Mesothelial cell of epicardium (in vitro differentiated cells): Measurements from ENCODE around the gene URM1. TPM values are rescaled to one million over a fixed set of nuclear protein-coding genes. Genes with fewer than 3 reads are reported as not detected.

Experiments
- DNase-seq, 2 experiments: peaks; one replicate each; pipeline ENCODE4 v3.0.0; 2021; ENCODE audit warnings: low spot score in 2 of 2; ENCODE audit not compliant: unreplicated experiment in 2 of 2
- H3K27ac Mint-ChIP-seq: 2 replicates; pipeline ENCODE4 v1.8.0; 2021; ENCODE audit warnings: mixed read lengths
- H3K27me3 Mint-ChIP-seq: 2 replicates; pipeline ENCODE4 v1.8.0; 2021; ENCODE audit warnings: low read depth, mixed read lengths
- H3K36me3 Mint-ChIP-seq: 2 replicates; pipeline ENCODE4 v1.8.0; 2021; ENCODE audit warnings: mixed read lengths
- H3K4me1 Mint-ChIP-seq: 2 replicates; pipeline ENCODE4 v1.8.0; 2021; ENCODE audit warnings: mixed read lengths
- H3K4me3 Mint-ChIP-seq: 2 replicates; pipeline ENCODE4 v1.8.0; 2021; ENCODE audit warnings: mild to moderate bottlenecking, moderate library complexity, mixed read lengths
- H3K9me3 Mint-ChIP-seq: 2 replicates; pipeline ENCODE4 v1.8.0; 2021; ENCODE audit warnings: mixed read lengths
- microRNA-seq: library from miRNA; unstranded; fragments of <30 nt; microRNA quantifications from one replicate; pipeline ENCODE4 v1.2.0, GENCODE V29; 2021; ENCODE audit warnings: inconsistent platforms, mixed read lengths
- total RNA-seq: library from RNA; stranded (reverse); gene quantifications from 3 replicates; pipeline ENCODE4 v1.2.1, GENCODE V29; 2021
- TF ChIP-seq, protein P1 (sequence below): fragments of 200-600 bp; sonication (generic); IDR thresholded peaks from one replicate; pipeline ENCODE4 v1.5.0; 2021; ENCODE audit warnings: antibody characterized with exemption; ENCODE audit not compliant: unreplicated experiment

The URM1 gene
- total RNA-seq, 1 donor from 2014 or later, result 54.9 TPM

DNA sequence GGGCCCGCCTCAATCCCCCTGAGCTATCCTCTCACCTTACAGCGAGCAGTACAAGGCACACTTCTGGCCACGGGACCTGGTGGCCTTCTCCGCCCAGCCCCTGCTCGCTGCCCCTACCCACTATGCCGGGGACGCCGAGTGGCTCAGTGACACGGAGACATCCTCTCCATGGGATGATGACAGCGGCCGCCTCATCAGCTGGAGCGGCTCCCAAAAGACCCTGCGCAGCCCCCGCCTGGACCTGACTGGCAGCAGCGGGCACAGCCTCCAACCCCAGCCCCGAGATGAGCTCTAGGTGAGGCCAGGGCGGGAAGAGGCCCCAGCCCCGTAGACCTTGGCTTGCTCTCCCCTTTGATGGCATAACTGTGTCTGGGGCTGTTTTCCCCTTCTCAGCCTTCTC is 64.4 kb downstream of the URM1 start:
- H3K36me3 Mint-ChIP-seq, result peaks cover 12% of the 10 kb centered on the region

DNA sequence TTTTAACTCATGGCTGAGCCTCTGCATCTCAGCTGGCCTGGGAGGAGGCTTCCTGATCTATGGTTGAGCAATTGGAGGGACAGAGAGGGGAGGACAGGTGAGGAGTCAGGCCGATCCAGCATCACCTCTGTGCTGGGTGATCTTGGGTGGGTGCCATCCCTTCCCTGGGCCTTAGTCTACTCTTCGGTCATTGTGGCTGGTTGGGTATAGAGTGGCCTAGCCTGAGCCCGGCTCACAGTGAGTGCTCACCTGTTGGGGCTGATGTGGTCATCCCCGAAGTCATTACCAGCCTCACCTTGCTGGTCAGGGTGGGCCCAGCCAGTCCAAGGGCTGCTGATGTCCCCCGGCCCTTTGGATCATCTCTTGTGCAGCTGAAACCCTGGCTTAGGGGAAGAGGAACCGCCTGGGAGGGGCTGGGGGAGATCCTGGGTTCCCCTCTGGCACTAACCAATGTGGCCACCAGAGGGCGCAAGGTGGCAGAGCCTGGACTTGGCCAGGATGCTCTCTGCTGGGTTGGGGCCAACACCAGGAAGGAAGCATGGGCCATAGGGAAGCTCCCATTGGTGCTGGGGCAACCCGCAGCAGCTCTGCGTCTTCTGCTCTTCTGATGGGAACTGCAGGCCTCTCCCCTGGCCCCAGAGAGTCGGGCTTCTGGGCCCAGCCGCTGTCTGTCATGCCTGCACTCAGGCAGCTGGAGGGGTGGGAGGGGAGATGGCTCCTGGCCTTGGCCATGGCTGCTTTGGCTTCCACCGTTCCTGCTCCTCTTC is 67.4 kb downstream of the URM1 start:
- Mint-ChIP-seq H3K9me3 (no peaks in the 10 kb centered on the region), H3K4me3 (no peak overlapping the region), H3K4me1 (peaks cover 3% of the 10 kb centered on the region), H3K27ac (no peak overlapping the region), H3K27me3 (no peaks in the 10 kb centered on the region), H3K36me3 (peaks cover 7% of the 10 kb centered on the region)
- peak; percentile 77 to 92 for DNase-seq
- TF ChIP-seq, protein P1, sequence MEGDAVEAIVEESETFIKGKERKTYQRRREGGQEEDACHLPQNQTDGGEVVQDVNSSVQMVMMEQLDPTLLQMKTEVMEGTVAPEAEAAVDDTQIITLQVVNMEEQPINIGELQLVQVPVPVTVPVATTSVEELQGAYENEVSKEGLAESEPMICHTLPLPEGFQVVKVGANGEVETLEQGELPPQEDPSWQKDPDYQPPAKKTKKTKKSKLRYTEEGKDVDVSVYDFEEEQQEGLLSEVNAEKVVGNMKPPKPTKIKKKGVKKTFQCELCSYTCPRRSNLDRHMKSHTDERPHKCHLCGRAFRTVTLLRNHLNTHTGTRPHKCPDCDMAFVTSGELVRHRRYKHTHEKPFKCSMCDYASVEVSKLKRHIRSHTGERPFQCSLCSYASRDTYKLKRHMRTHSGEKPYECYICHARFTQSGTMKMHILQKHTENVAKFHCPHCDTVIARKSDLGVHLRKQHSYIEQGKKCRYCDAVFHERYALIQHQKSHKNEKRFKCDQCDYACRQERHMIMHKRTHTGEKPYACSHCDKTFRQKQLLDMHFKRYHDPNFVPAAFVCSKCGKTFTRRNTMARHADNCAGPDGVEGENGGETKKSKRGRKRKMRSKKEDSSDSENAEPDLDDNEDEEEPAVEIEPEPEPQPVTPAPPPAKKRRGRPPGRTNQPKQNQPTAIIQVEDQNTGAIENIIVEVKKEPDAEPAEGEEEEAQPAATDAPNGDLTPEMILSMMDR, result peak; percentile 99

More for the DNA sequence above, 64.4 kb downstream of the URM1 start:
- no peaks in the 10 kb centered on the region for H3K4me1 Mint-ChIP-seq
- TF ChIP-seq, protein P1, result no peak
- no peak overlapping the region for H3K27ac Mint-ChIP-seq
- H3K4me3 Mint-ChIP-seq, result no peak overlapping the region
- no peak for DNase-seq
- H3K9me3 Mint-ChIP-seq, result no peaks in the 10 kb centered on the region
- no peaks in the 10 kb centered on the region for H3K27me3 Mint-ChIP-seq

- Mint-ChIP-seq H3K4me3 (no peak overlapping the region), H3K27me3 (no peaks in the 10 kb centered on the region), H3K27ac (no peak overlapping the region), H3K36me3 (peaks cover 7% of the 10 kb centered on the region), H3K4me1 (peaks cover 3% of the 10 kb centered on the region), H3K9me3 (no peaks in the 10 kb centered on the region)
- TF ChIP-seq, protein P1, result no peak
- DNase-seq, result no peak
Observed at GRCh38 chr9:128439273-128439672, 68.1 kb downstream of the URM1 start.

Small RNA genes lying within 50 kb of the gene (microRNA-seq; reads per million reads assigned to microRNA genes)
- not detected for gene MIR219B

Other genes starting within 250 kb of the URM1 start
- 70.0 to 74.8 TPM (median 72.6 TPM) in 3 replicates for gene PTGES2, start 243.6 kb upstream of the URM1 start, total RNA-seq
- not detected in 3 replicates for gene LCN2, start 221.9 kb upstream of the URM1 start, total RNA-seq
- gene BBLN, start 211.1 kb upstream of the URM1 start, total RNA-seq, result 60.7 to 64.4 TPM (median 63.1 TPM) in 3 replicates
- 152 to 157 TPM (median 155 TPM) in 3 replicates for gene CIZ1, start 179.8 kb upstream of the URM1 start, total RNA-seq
- gene DNM1, start 168.0 kb upstream of the URM1 start, total RNA-seq, result 86.8 to 98.6 TPM (median 89.2 TPM) in 3 replicates
- gene GOLGA2, start 95.4 kb upstream of the URM1 start, total RNA-seq, result 177 to 195 TPM (median 186 TPM) in 3 replicates
- 24.1 to 26.0 TPM (median 24.3 TPM) in 3 replicates for gene SWI5, start 95.1 kb upstream of the URM1 start, total RNA-seq
- 27.8 to 29.8 TPM (median 29.3 TPM) in 3 replicates for gene TRUB2, start 48.9 kb upstream of the URM1 start, total RNA-seq
- 53.7 to 56.2 TPM (median 55.4 TPM) in 3 replicates for gene COQ4, start 48.5 kb upstream of the URM1 start, total RNA-seq
- 18.5 to 19.9 TPM (median 19.0 TPM) in 3 replicates for gene SLC27A4, start 30.8 kb upstream of the URM1 start, total RNA-seq
- gene CERCAM, start 49.5 kb downstream of the URM1 start, total RNA-seq, result 134 to 143 TPM (median 141 TPM) in 3 replicates
- gene ODF2, start 84.6 kb downstream of the URM1 start, total RNA-seq, result 41.2 to 42.4 TPM (median 42.0 TPM) in 3 replicates
- gene GLE1, start 133.3 kb downstream of the URM1 start, total RNA-seq, result 15.6 to 16.8 TPM (median 16.7 TPM) in 3 replicates
- gene SPTAN1, start 181.2 kb downstream of the URM1 start, total RNA-seq, result 441 to 458 TPM (median 442 TPM) in 3 replicates